Colon (tissue), 2 donors: ENCODE results near the gene CDH18.
"Not testable (repeated sequence)": the region's sequence is repeated elsewhere in the genome, so short reads cannot be mapped to it uniquely, and the experiment has no call there.

Experiments
- FAIRE-seq: peaks from 2 replicates; lab custom pipeline; 2012; peaks lifted over from hg19 to GRCh38; lab: Jason Lieb, UNC
- donor health status: control.
- donor health status: control.

The CDH18 gene

GRCh38 chr5:19859020-19859419, 129.0 kb downstream of the CDH18 start:
- FAIRE-seq = no peak

- FAIRE-seq = no peak
These were observed 132.1 kb downstream of the CDH18 start for GRCh38 chr5:19855931-19856330.

- no peak for FAIRE-seq
These were observed 132.5 kb downstream of the CDH18 start for GRCh38 chr5:19855453-19855852.

- no peak for FAIRE-seq
These were observed 133.0 kb downstream of the CDH18 start for GRCh38 chr5:19855031-19855430.

- no peak for FAIRE-seq
These were observed 134.3 kb downstream of the CDH18 start for GRCh38 chr5:19853616-19854240.

- no peak for FAIRE-seq
These were observed 150.3 kb downstream of the CDH18 start for GRCh38 chr5:19837536-19838174.

- FAIRE-seq = no peak
These were observed 152.6 kb downstream of the CDH18 start for GRCh38 chr5:19835442-19835841.

GRCh38 chr5:19812720-19813119, 175.3 kb downstream of the CDH18 start:
- not testable (repeated sequence) for FAIRE-seq

GRCh38 chr5:19806756-19807155, 181.2 kb downstream of the CDH18 start:
- FAIRE-seq = no peak

GRCh38 chr5:19802686-19803085, 185.3 kb downstream of the CDH18 start:
- FAIRE-seq = no peak

- FAIRE-seq = no peak
These were observed 192.8 kb downstream of the CDH18 start for GRCh38 chr5:19795218-19795617.

- no peak for FAIRE-seq
These were observed 197.1 kb downstream of the CDH18 start for GRCh38 chr5:19790829-19791466.

GRCh38 chr5:19782566-19782965, 205.4 kb downstream of the CDH18 start:
- FAIRE-seq = no peak

GRCh38 chr5:19777363-19777762, 210.6 kb downstream of the CDH18 start:
- FAIRE-seq = no peak

- FAIRE-seq = not testable (repeated sequence)
These were observed 211.1 kb downstream of the CDH18 start for GRCh38 chr5:19776886-19777285.

GRCh38 chr5:19771174-19771835, 216.7 kb downstream of the CDH18 start:
- no peak for FAIRE-seq

- FAIRE-seq = no peak
These were observed 217.6 kb downstream of the CDH18 start for GRCh38 chr5:19770396-19770795.

GRCh38 chr5:19767987-19768386, 220.0 kb downstream of the CDH18 start:
- no peak for FAIRE-seq

- FAIRE-seq = no peak
These were observed 234.4 kb downstream of the CDH18 start for GRCh38 chr5:19753579-19753978.

- FAIRE-seq = no peak
These were observed 236.7 kb downstream of the CDH18 start for GRCh38 chr5:19751326-19751725.

- no peak for FAIRE-seq
These were observed 242.8 kb downstream of the CDH18 start for GRCh38 chr5:19745247-19745646.

- FAIRE-seq = no peak
These were observed 248.3 kb downstream of the CDH18 start for GRCh38 chr5:19739671-19740070.

- FAIRE-seq = no peak
These were observed 253.2 kb downstream of the CDH18 start for GRCh38 chr5:19734776-19735175.
